COR-L47 (cell line): ENCODE measurements around the gene SPRED1.

ENCODE experiments used
- DNase-seq: peaks from one replicate; lab custom pipeline; 2025; lab: John Stamatoyannopoulos, UW

SPRED1 gene

GRCh38 chr15:38354315-38354929 lies 101.8 kb downstream of the SPRED1 start:
- DNase-seq: peak; percentile 16

- no peak for DNase-seq
Measured at GRCh38 chr15:38362355-38362754, 109.7 kb downstream of the SPRED1 start.

GRCh38 chr15:38367476-38367875 lies 114.8 kb downstream of the SPRED1 start:
- DNase-seq: no peak

GRCh38 chr15:38369936-38370478 lies 117.4 kb downstream of the SPRED1 start:
- DNase-seq: no peak

GRCh38 chr15:38373016-38373415 lies 120.4 kb downstream of the SPRED1 start:
- no peak for DNase-seq

- DNase-seq: no peak
Measured at GRCh38 chr15:38374029-38374428, 121.4 kb downstream of the SPRED1 start.

GRCh38 chr15:38374556-38374955 lies 121.9 kb downstream of the SPRED1 start:
- no peak for DNase-seq

GRCh38 chr15:38376081-38376480 lies 123.4 kb downstream of the SPRED1 start:
- no peak for DNase-seq

GRCh38 chr15:38377636-38378035 lies 125.0 kb downstream of the SPRED1 start:
- no peak for DNase-seq

- DNase-seq: no peak
Measured at GRCh38 chr15:38378161-38378560, 125.5 kb downstream of the SPRED1 start.

GRCh38 chr15:38389924-38390542 lies 137.4 kb downstream of the SPRED1 start:
- DNase-seq: peak; percentile 24

- DNase-seq: no peak
Measured at GRCh38 chr15:38391191-38391590, 138.6 kb downstream of the SPRED1 start.

GRCh38 chr15:38398134-38398533 lies 145.5 kb downstream of the SPRED1 start:
- DNase-seq: no peak

- DNase-seq: no peak
Measured at GRCh38 chr15:38401106-38401505, 148.5 kb downstream of the SPRED1 start.

GRCh38 chr15:38401701-38402100 lies 149.1 kb downstream of the SPRED1 start:
- DNase-seq: no peak

- DNase-seq: no peak
Measured at GRCh38 chr15:38406436-38406835, 153.8 kb downstream of the SPRED1 start.
